HCT116 (cell line): Measurements from ENCODE around the gene PTGIS. TPM values are rescaled to one million over a fixed set of nuclear protein-coding genes. Genes with fewer than 3 reads are reported as not detected.

Experiments used
- ATAC-seq: fragments of 200-7000 bp; cut with Tn5 transposase; 2 replicates; pipeline ENCODE4 v1.9.1; 2020; ENCODE audit warnings: mild to moderate bottlenecking, moderate library complexity
- BruUV-seq: library from RNA; stranded (reverse); fragments of 400-500 nt; replicated peaks from 2 replicates; lab custom pipeline; 2021; lab: Mats Ljungman, UMichigan
- CTCF ChIA-PET: fragments of 300-600 bp; sonication (Branson Sonifier 250); formaldehyde crosslinking; loops from one replicate; lab custom pipeline; 2021; ENCODE audit warnings: antibody characterized with exemption; lab: Charles Lee
- POLR2A ChIA-PET: fragments of 300-600, 350-600 bp; sonication (Branson Sonifier 250); formaldehyde crosslinking; loops from one replicate; lab custom pipeline; 2021; ENCODE audit warnings: antibody characterized with exemption; lab: Charles Lee
- RAD21 ChIA-PET, 2 experiments: fragments of 300-600 bp; sonication (Branson Sonifier 250); formaldehyde crosslinking; loops; one replicate each; lab custom pipeline; 2023; ENCODE audit warnings: low total read pairs in 2 of 2; ENCODE audit not compliant: uncharacterized antibody in 2 of 2, unreplicated experiment in 2 of 2, low non-redundant PET in 1 of 2; lab: Charles Lee
- DNase-seq: peaks from one replicate; pipeline ENCODE4 v3.0.0-alpha.2; 2010; ENCODE audit warnings: low read depth, low spot score
- H2AFZ ChIP-seq: fragments of 200-600 bp; shearing (Covaris generic), sonication (generic); 2 replicates; pipeline ENCODE4 v1.6.1; 2017; ENCODE audit warnings: low read depth, mixed run types, mixed read lengths, antibody characterized with exemption, low read length; ENCODE audit not compliant: poor library complexity, severe bottlenecking
- H3K27ac ChIP-seq: 2 replicates; pipeline ENCODE4 v1.5.1; 2012; ENCODE audit warnings: low read depth, low read length
- H3K27me3 ChIP-seq: fragments of 200-600 bp; sonication (generic); 2 replicates; pipeline ENCODE4 v1.6.1; 2016; ENCODE audit warnings: mixed run types, low read length, mixed read lengths; ENCODE audit not compliant: insufficient read depth
- H3K36me3 ChIP-seq, 2 experiments: fragments of 200-500 bp in 1 of 2; fragments of 200-600 bp in 1 of 2; sonication (Bioruptor generic) in 1 of 2; sonication (generic) in 1 of 2; 2 replicates each; pipeline versions ENCODE4 v1.5.1 to v1.6.1; 2014 to 2016; ENCODE audit warnings: low read length in 2 of 2, inconsistent platforms in 1 of 2, mixed read lengths in 1 of 2, mixed run types in 1 of 2; ENCODE audit not compliant: insufficient read depth in 2 of 2, control insufficient read depth in 1 of 2
- H3K4me1 ChIP-seq, 2 experiments: fragments of 200-600 bp in 1 of 2; sonication (generic) in 1 of 2; 2 replicates each; pipeline versions ENCODE4 v1.5.1 to v1.6.1; 2012 to 2017; ENCODE audit warnings: low read length in 2 of 2, inconsistent platforms in 1 of 2, mild to moderate bottlenecking in 1 of 2, mixed read lengths in 1 of 2, mixed run types in 1 of 2, moderate library complexity in 1 of 2; ENCODE audit not compliant: insufficient read depth in 2 of 2, control insufficient read depth in 1 of 2
- H3K4me2 ChIP-seq: fragments of 200-600 bp; sonication (generic); 2 replicates; pipeline ENCODE4 v1.6.1; 2017; ENCODE audit warnings: mixed run types, low read length, mixed read lengths
- H3K4me3 ChIP-seq, 2 experiments: fragments of 200-600 bp in 1 of 2; sonication (generic) in 1 of 2; replicated peaks in 1 of 2; 2 replicates each; pipeline ENCODE4 v1.5.1; 2011 to 2016; ENCODE audit warnings: low read length in 2 of 2, control low read depth in 1 of 2, low read depth in 1 of 2, mild to moderate bottlenecking in 1 of 2, mixed read lengths in 1 of 2, mixed run types in 1 of 2
- H3K79me2 ChIP-seq: fragments of 200-600 bp; sonication (generic); 2 replicates; pipeline ENCODE4 v1.6.1; 2017; ENCODE audit warnings: mild to moderate bottlenecking, mixed run types, low read length, moderate library complexity, mixed read lengths; ENCODE audit not compliant: insufficient read depth
- H3K9ac ChIP-seq: fragments of 200-600 bp; sonication (generic); 2 replicates; pipeline ENCODE4 v1.6.1; 2016; ENCODE audit warnings: low read length, mixed read lengths
- H3K9me2 ChIP-seq: fragments of 200-600 bp; sonication (generic), shearing (Covaris generic); 2 replicates; pipeline ENCODE4 v1.6.1; 2017; ENCODE audit warnings: mixed run types, mild to moderate bottlenecking, moderate library complexity; ENCODE audit not compliant: insufficient read depth
- H3K9me3 ChIP-seq, 2 experiments: fragments of 200-500 bp in 1 of 2; fragments of 200-600 bp in 1 of 2; sonication (Bioruptor generic) in 1 of 2; sonication (generic) in 1 of 2; 2 replicates each; pipeline ENCODE4 v1.6.1; 2014 to 2017; ENCODE audit warnings: low read length in 2 of 2, mixed read lengths in 2 of 2, inconsistent platforms in 1 of 2, low read depth in 1 of 2, mild to moderate bottlenecking in 1 of 2, mixed run types in 1 of 2, moderate library complexity in 1 of 2; ENCODE audit not compliant: control insufficient read depth in 1 of 2, insufficient read depth in 1 of 2
- H4K20me1 ChIP-seq: fragments of 200-600 bp; sonication (generic), shearing (Covaris generic); 2 replicates; pipeline ENCODE4 v1.6.1; 2017; ENCODE audit warnings: mixed run types, mild to moderate bottlenecking, moderate library complexity; ENCODE audit not compliant: insufficient read depth
- ELF1 ChIP-seq: IDR thresholded peaks from 2 replicates; pipeline ENCODE4 v1.6.1; 2012; ENCODE audit warnings: low read depth, borderline replicate concordance
- MAX ChIP-seq: IDR thresholded peaks from 2 replicates; pipeline ENCODE4 v1.6.1; 2012
- SIN3A ChIP-seq: IDR thresholded peaks from 2 replicates; pipeline ENCODE4 v1.6.1; 2012; ENCODE audit warnings: low read depth
- SP1 ChIP-seq: IDR thresholded peaks from 2 replicates; pipeline ENCODE4 v1.6.1; 2012; ENCODE audit warnings: low read depth
- YY1 ChIP-seq: IDR thresholded peaks from 2 replicates; pipeline ENCODE4 v1.6.1; 2011; ENCODE audit warnings: low read length, low read depth, moderate library complexity, mild to moderate bottlenecking; ENCODE audit not compliant: insufficient replicate concordance; ENCODE audit errors: extremely low read depth
- intact Hi-C: fragments of 100-400 bp; cut with micrococcal nuclease; formaldehyde crosslinking; loops from 2 replicates; pipeline ENCODE4 v1.10.0; 2022
- total RNA-seq: library from RNA; stranded (reverse); gene quantifications from one replicate; pipeline ENCODE4 v1.2.1, GENCODE V29; 2021; ENCODE audit not compliant: unreplicated experiment
- TF ChIP-seq, protein P1 (sequence below): IDR thresholded peaks from 2 replicates; pipeline ENCODE4 v1.6.1; 2012

The PTGIS gene
- total RNA-seq, 1 experiment from 2014 or later, result 0.25 TPM

DNA sequence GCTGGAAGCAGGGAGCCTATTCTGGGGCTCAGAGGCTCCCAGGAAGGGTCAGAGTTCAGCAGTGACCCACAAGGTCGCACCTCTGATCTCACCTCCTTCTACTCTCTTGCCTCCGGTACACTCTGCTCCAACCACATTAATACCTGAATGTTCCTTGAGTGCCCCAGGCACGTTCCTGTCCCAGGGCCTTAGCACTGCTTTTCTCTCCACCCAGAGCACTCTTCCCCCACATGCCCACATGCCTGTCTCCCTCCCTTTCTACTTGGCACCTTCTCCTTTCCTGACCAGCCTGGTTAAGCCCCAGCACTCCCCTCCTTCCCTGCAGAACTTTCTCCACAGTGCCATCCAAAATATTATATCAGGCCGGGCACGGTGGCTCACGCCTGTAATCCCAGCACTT lies 98.9 kb downstream of the PTGIS start:
- Histone ChIP-seq H3K4me3 (no peak overlapping the region), H3K4me2 (no peak overlapping the region), H2AFZ (no peak overlapping the region), H3K4me1 (no peaks in the 10 kb centered on the region), H3K27ac (no peak overlapping the region), H3K9ac (no peak overlapping the region), H3K79me2 (no peaks in the 10 kb centered on the region), H4K20me1 (no peaks in the 10 kb centered on the region)
- intact Hi-C loops, result no loop called here
- no TSS peak for BruUV-seq
- POLR2A ChIA-PET, result no interaction called here
- DNase-seq, result no peak
- RAD21 ChIA-PET, result no interaction called here
- TF ChIP-seq ELF1, result no peak
- TF ChIP-seq, all 23 proteins: peak for 0
- no peak for ATAC-seq
- Histone ChIP-seq H3K9me2 (no peaks in the 10 kb centered on the region), H3K9me3 (no peaks in the 10 kb centered on the region), H3K36me3 (no peaks in the 10 kb centered on the region), H3K27me3 (peaks cover 19% of the 10 kb centered on the region)
- CTCF ChIA-PET, result no interaction called here

- POLR2A ChIA-PET, result no interaction called here
- CTCF ChIA-PET, result no interaction called here
- no TSS peak for BruUV-seq
These were observed 99.5 kb downstream of the PTGIS start for GRCh38 chr20:49468412-49468811.

More at GRCh38 chr20:49468412-49468811, 99.5 kb downstream of the PTGIS start:
- H4K20me1 ChIP-seq, result no peaks in the 10 kb centered on the region
- no peak overlapping the region for H3K4me2 ChIP-seq
- H3K27ac ChIP-seq, result no peak overlapping the region
- H2AFZ ChIP-seq, result no peak overlapping the region
- no peak overlapping the region for H3K4me3 ChIP-seq
- peaks cover 19% of the 10 kb centered on the region for H3K27me3 ChIP-seq
- intact Hi-C loops, result no loop called here
- no peaks in the 10 kb centered on the region for H3K36me3 ChIP-seq
- no peak overlapping the region for H3K9ac ChIP-seq
- no peaks in the 10 kb centered on the region for H3K9me2 ChIP-seq
- H3K9me3 ChIP-seq, result no peaks in the 10 kb centered on the region
- H3K79me2 ChIP-seq, result no peaks in the 10 kb centered on the region
- RAD21 ChIA-PET, result no interaction called here
- no peaks in the 10 kb centered on the region for H3K4me1 ChIP-seq
- no peak for TF ChIP-seq SIN3A
- no peak for TF ChIP-seq MAX
- no peak for TF ChIP-seq SP1
- TF ChIP-seq YY1, result no peak
- TF ChIP-seq, protein P1, sequence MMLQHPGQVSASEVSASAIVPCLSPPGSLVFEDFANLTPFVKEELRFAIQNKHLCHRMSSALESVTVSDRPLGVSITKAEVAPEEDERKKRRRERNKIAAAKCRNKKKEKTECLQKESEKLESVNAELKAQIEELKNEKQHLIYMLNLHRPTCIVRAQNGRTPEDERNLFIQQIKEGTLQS, result no peak
- no peak for DNase-seq
- no peak for ATAC-seq
